ENCODE data around the gene PFKM. TPM values are rescaled to one million over a fixed set of nuclear protein-coding genes. Genes with fewer than 3 reads are reported as not detected.

PFKM gene
- total RNA-seq, 1 donor from 2014 or later, result 141 TPM

DNA sequence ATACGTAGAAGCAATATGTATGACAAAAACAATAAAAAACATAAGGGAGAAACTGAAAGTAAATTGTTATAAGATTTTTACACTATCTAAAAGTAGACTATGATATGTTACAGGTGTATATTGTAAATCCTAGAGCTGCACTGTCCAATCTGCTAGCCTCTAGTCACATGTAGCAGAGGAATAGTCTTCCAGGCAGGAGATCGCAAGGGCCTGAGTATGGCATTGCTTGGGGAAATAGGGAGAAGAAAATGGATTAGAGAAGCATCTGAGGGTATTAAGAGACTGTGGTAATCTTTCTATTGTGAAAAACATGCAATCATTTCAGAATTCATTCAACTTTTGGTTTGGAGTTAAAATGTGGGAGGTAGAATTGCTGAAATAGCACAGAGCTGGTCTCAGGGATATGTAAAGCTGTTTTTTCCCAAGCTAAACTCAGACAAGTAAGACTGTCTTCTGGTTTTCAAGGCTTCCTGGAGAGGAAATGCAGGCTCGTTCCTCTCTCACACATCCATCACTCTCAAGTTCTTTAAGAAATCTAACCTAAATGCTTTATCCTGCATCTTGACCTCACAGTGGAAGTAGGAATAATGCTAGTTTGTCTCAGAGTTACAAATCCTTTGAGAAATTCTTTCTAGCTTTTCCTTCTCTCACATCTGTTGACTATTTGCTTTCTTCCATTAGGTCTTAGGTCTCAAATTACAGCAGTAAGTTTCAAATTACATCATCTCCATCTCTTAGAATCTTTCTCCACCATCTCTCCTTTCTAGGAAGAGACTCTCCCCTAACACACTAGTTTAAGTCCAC, 56.7 kb downstream of the PFKM start:
- H3K27ac Mint-ChIP-seq, result peak overlapping the region; percentile 23
- H3K4me3 Mint-ChIP-seq (ENCODE audit: low read depth), result no peak overlapping the region
- DNase-seq (ENCODE audit: low spot score, unreplicated experiment), result no peak
- peaks cover 7% of the 10 kb centered on the region for H3K4me1 Mint-ChIP-seq (ENCODE audit: low read depth)
- TF ChIP-seq, protein P1, sequence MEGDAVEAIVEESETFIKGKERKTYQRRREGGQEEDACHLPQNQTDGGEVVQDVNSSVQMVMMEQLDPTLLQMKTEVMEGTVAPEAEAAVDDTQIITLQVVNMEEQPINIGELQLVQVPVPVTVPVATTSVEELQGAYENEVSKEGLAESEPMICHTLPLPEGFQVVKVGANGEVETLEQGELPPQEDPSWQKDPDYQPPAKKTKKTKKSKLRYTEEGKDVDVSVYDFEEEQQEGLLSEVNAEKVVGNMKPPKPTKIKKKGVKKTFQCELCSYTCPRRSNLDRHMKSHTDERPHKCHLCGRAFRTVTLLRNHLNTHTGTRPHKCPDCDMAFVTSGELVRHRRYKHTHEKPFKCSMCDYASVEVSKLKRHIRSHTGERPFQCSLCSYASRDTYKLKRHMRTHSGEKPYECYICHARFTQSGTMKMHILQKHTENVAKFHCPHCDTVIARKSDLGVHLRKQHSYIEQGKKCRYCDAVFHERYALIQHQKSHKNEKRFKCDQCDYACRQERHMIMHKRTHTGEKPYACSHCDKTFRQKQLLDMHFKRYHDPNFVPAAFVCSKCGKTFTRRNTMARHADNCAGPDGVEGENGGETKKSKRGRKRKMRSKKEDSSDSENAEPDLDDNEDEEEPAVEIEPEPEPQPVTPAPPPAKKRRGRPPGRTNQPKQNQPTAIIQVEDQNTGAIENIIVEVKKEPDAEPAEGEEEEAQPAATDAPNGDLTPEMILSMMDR (IDR thresholded peaks at IDR 0.05; ENCODE audit: unreplicated experiment), result no peak
- H3K36me3 Mint-ChIP-seq (ENCODE audit: insufficient read depth), result no peaks in the 10 kb centered on the region
- H3K27me3 Mint-ChIP-seq, result peaks cover 33% of the 10 kb centered on the region
- H3K9me3 Mint-ChIP-seq (ENCODE audit: low read depth), result no peaks in the 10 kb centered on the region

DNA sequence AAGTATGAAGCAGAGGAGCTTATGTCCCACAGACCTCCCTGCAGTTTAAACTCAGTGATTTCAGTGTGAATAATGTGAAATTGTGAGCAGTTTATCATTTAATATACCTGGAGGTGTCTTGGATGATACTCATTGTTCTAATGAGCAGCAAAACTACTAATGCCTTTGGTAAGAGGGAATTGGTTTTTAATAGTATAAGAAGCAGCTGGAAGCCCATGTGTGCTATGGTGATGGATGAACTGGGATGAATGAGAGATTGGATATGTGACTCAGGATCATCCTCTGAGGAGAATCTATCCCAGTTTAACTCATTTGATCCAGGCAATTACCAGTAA, 57.2 kb downstream of the PFKM start:
- peaks cover 38% of the 10 kb centered on the region for H3K27me3 Mint-ChIP-seq
- H3K4me3 Mint-ChIP-seq (ENCODE audit: low read depth), result no peak overlapping the region
- no peaks in the 10 kb centered on the region for H3K9me3 Mint-ChIP-seq (ENCODE audit: low read depth)
- no peak for DNase-seq (ENCODE audit: low spot score, unreplicated experiment)
- H3K4me1 Mint-ChIP-seq (ENCODE audit: low read depth), result peaks cover 7% of the 10 kb centered on the region
- no peak overlapping the region for H3K27ac Mint-ChIP-seq
- TF ChIP-seq, protein P1 (IDR thresholded peaks at IDR 0.05; ENCODE audit: unreplicated experiment), result no peak
- no peaks in the 10 kb centered on the region for H3K36me3 Mint-ChIP-seq (ENCODE audit: insufficient read depth)

DNA sequence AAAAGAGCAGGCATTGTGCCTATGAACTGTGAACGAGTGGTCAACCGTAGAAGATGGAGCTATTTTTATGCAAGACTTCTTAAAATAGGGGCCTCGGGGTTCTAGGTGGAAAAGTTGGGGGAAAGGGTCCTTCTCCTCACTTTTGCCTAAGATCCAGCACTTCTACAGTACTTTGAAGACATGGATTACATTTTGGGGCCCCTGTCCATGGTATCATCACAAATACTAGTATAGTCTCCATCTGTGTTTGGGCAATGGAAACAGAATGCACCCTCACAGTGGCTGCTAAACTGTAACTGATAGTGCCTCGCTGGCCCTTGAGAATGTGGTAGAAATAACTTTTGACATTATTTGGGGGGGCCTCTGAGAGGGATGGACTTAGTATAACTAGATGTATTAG, 58.8 kb downstream of the PFKM start:
- Mint-ChIP-seq H3K4me3 (ENCODE audit: low read depth) (no peak overlapping the region), H3K27ac (no peak overlapping the region), H3K9me3 (ENCODE audit: low read depth) (no peaks in the 10 kb centered on the region), H3K27me3 (peaks cover 51% of the 10 kb centered on the region), H3K4me1 (ENCODE audit: low read depth) (peaks cover 8% of the 10 kb centered on the region), H3K36me3 (ENCODE audit: insufficient read depth) (no peaks in the 10 kb centered on the region)
- no peak for DNase-seq (ENCODE audit: low spot score, unreplicated experiment)
- TF ChIP-seq, protein P1 (IDR thresholded peaks at IDR 0.05; ENCODE audit: unreplicated experiment), result no peak

DNA sequence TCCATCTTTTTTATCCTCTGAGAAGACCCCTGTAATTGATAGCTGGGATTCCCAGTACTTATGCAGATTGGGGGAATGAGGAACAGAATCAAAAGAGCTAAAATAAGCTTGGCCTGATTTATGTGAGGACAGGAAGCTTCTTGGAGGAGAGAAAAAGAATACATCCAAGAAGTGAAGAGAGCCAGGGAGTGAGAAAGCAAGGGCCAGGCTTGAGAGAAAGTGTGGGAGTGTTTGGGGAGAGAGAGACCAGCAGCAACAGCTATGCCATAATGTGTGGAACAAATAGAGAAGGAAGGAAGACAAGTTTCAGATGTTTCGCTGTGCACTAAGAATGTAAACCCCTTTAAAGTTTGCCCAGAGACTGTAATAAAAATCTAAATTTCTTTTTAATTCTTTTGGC, 60.3 kb downstream of the PFKM start:
- no peak for DNase-seq (ENCODE audit: low spot score, unreplicated experiment)
- H3K9me3 Mint-ChIP-seq (ENCODE audit: low read depth), result no peaks in the 10 kb centered on the region
- H3K27ac Mint-ChIP-seq, result no peak overlapping the region
- H3K36me3 Mint-ChIP-seq (ENCODE audit: insufficient read depth), result no peaks in the 10 kb centered on the region
- H3K4me3 Mint-ChIP-seq (ENCODE audit: low read depth), result no peak overlapping the region
- TF ChIP-seq, protein P1 (IDR thresholded peaks at IDR 0.05; ENCODE audit: unreplicated experiment), result no peak
- peaks cover 11% of the 10 kb centered on the region for H3K4me1 Mint-ChIP-seq (ENCODE audit: low read depth)
- peaks cover 62% of the 10 kb centered on the region for H3K27me3 Mint-ChIP-seq

DNA sequence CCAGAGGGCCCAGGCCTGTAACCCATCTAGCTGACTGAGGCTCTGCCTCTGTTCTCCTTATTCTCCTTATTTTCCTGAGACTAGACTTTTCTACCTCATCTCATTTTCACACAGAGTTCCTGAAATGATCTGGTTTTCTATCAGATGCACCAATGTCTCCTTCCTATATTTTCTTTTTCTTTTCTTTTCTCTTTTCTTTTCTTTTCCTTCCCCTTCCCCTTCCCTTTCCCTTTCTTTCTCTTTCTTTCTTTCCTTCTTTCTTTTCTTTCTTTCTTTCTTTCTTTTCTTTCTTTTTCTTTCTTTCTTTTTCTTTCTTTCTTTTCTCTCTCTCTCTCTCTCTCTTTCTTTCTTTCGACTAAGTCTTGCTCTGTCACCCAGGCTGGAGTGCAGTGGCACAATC, 61.3 kb downstream of the PFKM start:
- Mint-ChIP-seq H3K4me1 (ENCODE audit: low read depth) (peaks cover 11% of the 10 kb centered on the region), H3K27me3 (peaks cover 72% of the 10 kb centered on the region), H3K9me3 (ENCODE audit: low read depth) (no peaks in the 10 kb centered on the region), H3K4me3 (ENCODE audit: low read depth) (no peak overlapping the region), H3K27ac (no peak overlapping the region), H3K36me3 (ENCODE audit: insufficient read depth) (no peaks in the 10 kb centered on the region)
- TF ChIP-seq, protein P1 (IDR thresholded peaks at IDR 0.05; ENCODE audit: unreplicated experiment), result no peak
- DNase-seq (ENCODE audit: low spot score, unreplicated experiment), result no peak

Measured in progenitor cell of endocrine pancreas (in vitro differentiated cells).